CD4-positive, alpha-beta T cell treated with Interleukin-6 at 100 ng/mL for 8 hours (primary cell): ENCODE results near the gene RASAL1.
"Not testable (repeated sequence)": the region's sequence is repeated elsewhere in the genome, so short reads cannot be mapped to it uniquely, and the experiment has no call there.

Source experiments
- DNase-seq: peaks from one replicate; pipeline ENCODE4 v3.0.0-alpha.2; 2020; ENCODE audit warnings: mixed read lengths, low spot score

Gene RASAL1

GRCh38 chr12:113142173-113142885 is 6.8 kb upstream of the RASAL1 start:
- no peak for DNase-seq

DNA sequence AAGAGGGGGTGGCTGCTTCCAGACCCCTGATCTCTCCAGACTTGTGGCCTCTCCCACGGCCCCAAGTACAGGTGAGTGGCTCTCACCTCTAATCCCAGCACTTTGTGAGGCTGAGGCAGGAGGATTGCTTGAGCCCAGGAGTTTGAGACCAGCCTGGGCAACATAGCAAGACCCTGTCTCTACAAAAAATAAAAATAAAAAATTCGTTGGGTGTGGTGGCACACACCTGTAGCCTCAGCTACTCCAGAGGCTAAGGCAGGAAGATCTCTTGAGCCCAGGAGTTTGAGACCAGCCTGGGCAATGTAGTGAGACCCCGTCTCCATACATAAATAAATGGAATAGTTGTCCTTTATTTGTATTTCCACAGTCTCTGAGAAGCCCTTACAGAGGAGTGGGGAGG is 6.2 kb upstream of the RASAL1 start:
- not testable (repeated sequence) for DNase-seq

- no peak for DNase-seq
Measured at GRCh38 chr12:113140706-113141105, 5.1 kb upstream of the RASAL1 start.

GRCh38 chr12:113138826-113139225 is 3.3 kb upstream of the RASAL1 start:
- no peak for DNase-seq

DNA sequence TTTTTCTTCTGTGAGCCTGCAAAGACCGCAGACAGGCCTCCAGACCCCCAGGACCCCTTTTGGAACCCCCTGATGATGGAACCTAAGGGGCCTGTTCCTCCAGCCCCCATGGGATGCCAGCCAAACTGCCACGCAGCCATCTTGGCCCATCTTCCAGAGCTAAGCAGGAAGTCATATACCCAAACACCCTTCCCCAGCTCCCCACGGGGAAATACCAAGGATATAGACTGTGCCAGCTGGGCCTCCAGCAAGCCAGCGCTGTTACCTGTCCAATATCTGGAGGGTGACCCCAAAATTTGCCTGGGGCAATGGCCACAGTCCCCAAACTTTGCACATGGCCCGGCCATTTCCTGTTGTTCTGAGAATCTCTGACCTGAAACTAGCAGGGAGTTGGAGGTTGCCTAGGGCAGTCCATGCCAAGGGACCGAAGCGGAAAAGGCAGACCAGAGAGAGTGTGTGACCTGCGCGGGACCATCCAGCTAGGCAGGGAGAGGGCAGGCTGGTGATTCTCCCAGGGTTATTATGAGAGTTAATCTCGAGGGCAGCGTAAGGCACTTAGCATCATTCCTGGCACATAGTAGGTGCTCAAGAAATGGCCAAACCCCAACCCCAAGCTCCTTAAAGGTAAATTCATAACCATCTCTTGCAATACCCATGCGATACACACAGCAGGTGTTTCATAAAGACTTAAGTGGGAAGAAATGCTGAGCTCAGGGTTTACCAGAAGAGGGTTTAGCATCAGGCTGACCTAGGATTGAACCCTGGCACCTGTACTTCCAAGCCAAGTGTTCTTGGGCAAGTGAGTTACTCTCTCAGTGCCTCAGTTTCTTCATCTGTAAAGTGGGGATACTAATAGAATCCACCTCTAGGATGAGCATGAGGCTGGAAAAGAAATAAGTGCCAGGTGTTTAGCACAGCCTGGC is 2.6 kb upstream of the RASAL1 start:
- DNase-seq: no peak

- DNase-seq: no peak
Measured at GRCh38 chr12:113136990-113137511, 1.5 kb upstream of the RASAL1 start.

DNA sequence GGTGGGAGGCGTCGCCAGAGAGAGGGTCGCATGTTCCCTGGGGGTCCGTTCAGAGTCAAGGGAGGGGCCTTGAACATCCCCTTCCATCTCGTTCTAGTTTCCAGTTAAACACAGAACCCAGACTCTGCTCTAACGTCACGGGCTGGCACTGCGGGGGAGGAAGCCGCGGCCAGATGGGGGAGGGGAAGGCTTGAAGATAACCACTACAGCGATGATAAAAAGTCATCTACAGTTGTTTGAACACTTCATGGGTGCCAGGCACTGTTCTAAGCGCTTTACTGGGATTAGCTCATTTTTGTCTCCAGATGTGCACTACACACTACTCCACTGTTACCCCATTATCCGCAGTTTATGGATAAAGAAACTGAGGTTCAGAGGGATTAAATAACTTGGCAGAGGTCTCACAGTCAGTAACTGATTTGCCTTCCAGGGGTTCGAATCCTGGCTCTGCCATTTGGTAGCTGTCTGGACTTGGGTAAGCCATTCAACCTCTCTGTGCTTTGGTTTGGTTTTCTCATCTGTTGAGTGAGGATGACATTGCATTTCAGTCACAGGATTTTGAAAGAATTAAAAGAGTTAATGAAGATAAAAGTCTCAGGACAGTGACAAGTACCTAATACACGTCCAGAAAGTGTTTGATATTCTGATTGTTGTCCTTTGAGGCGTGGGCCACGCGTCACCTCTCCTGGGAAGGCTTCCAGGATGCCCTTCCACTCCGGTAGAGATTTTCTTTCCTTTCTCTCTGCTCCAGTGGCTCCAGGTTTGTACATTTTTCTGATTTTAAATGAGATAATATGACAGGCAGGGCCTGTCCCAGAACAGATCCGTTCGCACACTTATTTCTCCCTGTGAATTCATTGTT is 798 bp upstream of the RASAL1 start:
- peak; percentile 30 for DNase-seq

GRCh38 chr12:113134521-113134951 is 1.0 kb downstream of the RASAL1 start:
- DNase-seq: no peak

DNA sequence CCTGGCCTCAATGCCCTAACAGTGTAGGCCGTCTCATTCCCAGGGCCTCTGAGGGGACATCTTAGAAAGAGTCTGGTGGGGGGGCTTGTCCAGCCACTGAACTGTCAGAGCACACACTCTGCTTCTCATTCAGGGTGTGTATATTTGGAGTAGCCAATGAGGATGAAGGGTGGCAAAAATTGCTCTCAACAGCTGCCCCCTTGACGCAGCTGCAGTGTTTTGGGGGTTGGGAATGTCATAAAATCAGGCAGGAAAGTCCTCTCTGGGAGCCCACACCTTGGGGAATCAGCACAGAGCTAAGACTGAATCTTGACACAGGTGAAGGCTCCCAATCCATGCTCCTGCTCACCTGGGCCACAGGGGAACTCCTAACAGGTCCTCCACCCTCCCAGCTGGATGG is 1.5 kb downstream of the RASAL1 start:
- no peak for DNase-seq

GRCh38 chr12:113133666-113134065 is 1.9 kb downstream of the RASAL1 start:
- no peak for DNase-seq

- DNase-seq: no peak
Measured at GRCh38 chr12:113133036-113133435, 2.5 kb downstream of the RASAL1 start.

- no peak for DNase-seq
Measured at GRCh38 chr12:113131556-113131955, 4.0 kb downstream of the RASAL1 start.

DNA sequence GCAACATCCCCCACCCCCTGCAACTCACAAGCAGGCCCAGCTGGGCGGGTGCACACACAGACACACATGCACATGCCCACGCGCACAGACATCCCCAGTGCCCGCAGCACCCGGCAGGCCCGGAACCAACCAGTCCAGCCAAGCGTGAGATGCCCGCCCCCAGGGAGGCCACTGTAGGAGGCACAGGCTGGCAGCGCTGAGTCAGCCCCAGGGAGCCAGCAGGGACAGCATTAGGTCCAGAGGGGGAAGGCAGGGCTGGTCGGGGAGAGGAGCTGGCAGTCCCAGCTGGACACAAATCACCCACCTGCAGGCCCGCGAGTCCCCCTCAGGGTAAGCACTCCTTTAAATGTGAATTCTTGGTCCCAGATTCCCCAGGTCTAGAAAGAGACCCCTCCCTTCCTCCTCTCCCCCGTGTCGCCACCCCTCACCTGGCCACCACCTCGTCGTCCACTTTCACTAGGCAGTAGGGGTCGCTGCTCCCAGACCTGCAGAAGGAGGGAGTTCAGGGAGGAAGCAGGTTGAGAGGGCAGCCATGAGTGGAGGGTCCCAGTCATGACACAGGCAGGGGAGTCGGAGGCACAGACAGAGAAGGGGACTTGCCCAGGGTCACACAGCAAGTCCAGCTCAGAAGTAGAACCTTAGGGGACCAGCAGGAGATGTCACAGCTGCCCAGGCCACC is 5.0 kb downstream of the RASAL1 start:
- no peak for DNase-seq

DNA sequence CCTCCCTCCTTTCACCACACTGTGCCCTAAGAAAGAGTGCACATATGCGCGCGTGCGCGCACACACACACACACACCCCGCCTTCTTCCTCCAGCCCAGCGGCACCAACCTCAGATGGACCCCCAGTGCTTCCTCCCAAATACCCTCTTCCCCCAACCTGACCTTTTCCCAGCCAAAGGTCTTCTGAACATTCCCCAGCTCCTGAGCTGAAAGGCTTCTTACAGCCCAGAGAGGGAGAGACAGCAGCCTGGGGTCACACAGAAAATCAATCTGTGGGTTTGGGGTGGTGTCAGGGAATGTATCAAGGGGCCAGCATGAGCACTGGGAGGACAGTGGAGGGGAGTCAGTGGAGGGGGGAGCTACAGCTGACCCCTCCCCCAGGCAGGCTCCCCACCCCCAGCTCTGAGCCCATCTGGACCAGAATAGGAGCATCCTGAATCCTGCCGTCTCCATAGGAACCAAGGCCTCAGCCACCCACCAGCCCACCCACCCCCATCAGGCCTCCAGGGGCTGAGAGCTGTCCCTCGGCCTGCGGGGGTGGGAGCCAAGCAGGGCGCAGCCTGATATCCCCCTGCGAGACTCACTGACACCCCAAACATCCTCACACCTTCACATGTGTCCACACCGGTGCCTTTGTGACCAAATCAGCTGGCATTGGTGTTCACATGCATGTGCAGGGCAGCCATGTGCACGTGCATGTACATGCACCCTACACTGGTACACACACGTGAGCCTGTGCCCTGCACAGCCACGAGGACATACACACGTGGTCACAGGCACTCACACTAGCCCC is 5.7 kb downstream of the RASAL1 start:
- DNase-seq: no peak

DNA sequence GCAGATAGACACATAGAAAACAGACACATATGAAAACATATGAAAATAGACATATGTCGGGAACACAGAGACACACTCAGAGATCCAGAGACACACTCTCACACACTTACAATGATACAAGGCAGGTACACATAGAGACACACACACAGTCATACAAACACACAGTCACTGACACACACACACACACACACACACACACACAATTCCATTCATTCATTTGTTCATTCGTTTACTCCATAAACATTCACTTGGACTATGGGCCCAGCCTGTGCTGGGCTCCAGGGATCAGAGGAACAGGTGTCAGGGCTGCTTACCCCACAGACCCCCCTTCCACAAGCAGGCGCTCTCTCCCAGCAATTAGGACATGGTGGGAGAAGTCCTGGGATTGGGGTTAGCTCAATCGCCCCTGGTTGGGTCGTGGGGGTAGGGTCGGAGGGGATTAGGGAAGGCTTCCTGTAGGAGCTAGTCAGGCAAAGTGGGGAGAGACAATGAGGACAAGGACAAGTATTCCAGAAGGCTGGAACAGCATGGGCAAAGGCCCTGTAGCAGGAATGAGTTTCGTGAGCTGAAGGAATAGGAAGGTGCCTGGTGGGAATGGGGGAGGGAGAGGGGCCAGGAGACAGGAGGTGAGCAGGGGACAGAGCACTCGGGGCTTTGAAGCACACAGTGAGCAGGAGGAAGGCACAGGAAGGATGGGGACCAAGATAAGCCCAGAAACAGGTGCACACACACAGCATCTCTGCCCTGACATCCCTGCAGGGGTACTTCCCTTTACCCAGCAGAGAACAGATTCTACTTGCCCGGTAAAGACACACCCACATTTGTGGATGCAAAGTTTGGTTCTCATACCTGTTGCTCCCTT is 6.5 kb downstream of the RASAL1 start:
- no peak for DNase-seq

- no peak for DNase-seq
Measured at GRCh38 chr12:113127791-113128199, 7.8 kb downstream of the RASAL1 start.

DNA sequence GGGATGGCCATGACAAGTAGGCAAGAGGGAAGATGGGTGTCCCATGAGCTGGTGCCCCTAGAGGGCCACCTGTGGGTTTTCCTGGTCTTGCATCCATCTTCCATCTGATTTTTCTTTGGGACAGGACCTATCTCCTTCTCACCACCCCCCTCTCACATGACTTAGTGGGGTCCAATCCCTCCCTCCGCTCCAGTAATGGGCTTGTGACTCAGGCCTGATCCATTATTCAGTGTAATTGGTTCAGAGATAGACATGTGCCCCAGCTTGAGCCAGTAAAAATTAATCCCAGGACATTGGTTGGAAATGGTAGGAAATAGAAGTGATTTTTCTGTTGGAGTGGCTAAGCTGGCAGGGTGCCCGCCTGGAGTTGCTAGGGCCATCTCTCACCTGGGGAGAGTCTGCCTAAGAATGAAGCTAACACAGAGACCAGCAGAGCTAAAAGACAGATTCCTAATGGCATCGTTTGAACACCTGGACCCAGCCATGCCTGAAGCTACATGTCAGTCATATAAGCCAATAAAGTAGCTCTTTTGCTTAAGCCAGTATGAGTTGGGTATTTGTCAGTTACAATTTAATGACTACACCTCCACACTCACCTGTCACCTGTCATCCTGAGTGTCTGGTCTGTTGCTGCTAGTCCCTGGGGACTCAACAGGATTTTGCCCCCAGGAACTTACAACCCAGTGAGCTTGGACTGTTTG is 14.7 kb downstream of the RASAL1 start:
- DNase-seq: no peak

DNA sequence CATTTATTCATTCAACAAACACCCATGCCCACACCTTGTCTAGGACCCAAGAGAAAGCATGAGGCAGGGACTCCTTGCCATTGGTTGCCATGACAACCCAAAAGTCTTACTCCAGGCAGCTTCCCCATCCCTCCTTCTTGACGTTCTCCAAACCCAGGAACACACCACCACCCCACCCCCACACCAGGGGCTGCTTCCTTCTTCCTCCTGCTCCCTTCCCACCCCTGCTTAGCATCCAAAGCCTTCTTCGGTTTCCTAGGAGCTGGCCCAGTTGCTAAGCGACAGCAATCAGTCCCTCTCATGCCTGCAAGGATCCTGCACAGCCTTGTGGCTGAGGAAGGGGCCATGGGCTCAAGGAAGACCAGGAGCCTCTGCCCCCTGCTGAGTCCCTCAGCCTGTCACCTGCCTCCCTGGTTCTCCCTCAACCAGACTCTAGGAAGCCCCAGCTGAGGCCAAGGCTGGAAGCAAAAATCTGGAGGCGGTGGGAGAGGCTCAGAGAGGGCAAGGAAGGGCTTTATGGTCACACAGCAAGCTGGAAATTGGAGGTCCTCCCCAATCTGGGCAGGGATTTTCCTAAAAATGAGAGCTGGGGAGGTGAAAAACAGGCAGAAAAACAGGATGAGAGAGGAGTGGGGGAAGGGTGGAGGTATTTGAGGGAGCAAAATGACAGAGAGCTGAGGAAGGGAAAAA is 15.4 kb downstream of the RASAL1 start:
- DNase-seq: no peak
